Stomach smooth muscle (tissue), 2 donors: Measurements from ENCODE around the gene SRP54.
A peak's percentile ranks its signal among the peaks of the same experiment; 100 is the strongest.
"Not testable (repeated sequence)": the region's sequence is repeated elsewhere in the genome, so short reads cannot be mapped to it uniquely, and the experiment has no call there.

Experiments used
- H3K27ac ChIP-seq: one replicate; pipeline ENCODE4 v1.7.0; 2013; ENCODE audit warnings: mild to moderate bottlenecking, low read length, inconsistent platforms
- H3K27me3 ChIP-seq, 2 donors: one replicate each; pipeline ENCODE4 v1.7.0; 2013; ENCODE audit warnings: low read length in 2 of 2; ENCODE audit not compliant: insufficient read depth in 2 of 2, control insufficient read depth in 1 of 2
- H3K36me3 ChIP-seq, 2 donors: one replicate each; pipeline ENCODE4 v1.7.0; 2013; ENCODE audit warnings: low read length in 2 of 2; ENCODE audit not compliant: control insufficient read depth in 2 of 2, insufficient read depth in 2 of 2
- H3K4me1 ChIP-seq: one replicate; pipeline ENCODE4 v1.7.0; 2013; ENCODE audit warnings: low read length; ENCODE audit not compliant: control insufficient read depth, insufficient read depth
- H3K4me3 ChIP-seq, 2 donors: one replicate each; pipeline ENCODE4 v1.7.0; 2013; ENCODE audit warnings: low read length in 2 of 2
- H3K9ac ChIP-seq, 2 donors: one replicate each; pipeline ENCODE4 v1.7.0; 2013; ENCODE audit warnings: low read length in 2 of 2, mild to moderate bottlenecking in 1 of 2
- H3K9me3 ChIP-seq, 2 donors: one replicate each; pipeline ENCODE4 v1.7.0; 2013; ENCODE audit warnings: low read length in 2 of 2; ENCODE audit not compliant: control insufficient read depth in 2 of 2
- donor health status: healthy.
- donor health status: Pancreatic carcinoma.

The SRP54 gene

GRCh38 chr14:35016568-35016967 is 33.8 kb downstream of the SRP54 start:
- Histone ChIP-seq H3K27ac (no peak overlapping the region), H3K9ac (no peak overlapping the region), H3K4me3 (no peak overlapping the region), H3K9me3 (no peaks in the 10 kb centered on the region), H3K27me3 (no peaks in the 10 kb centered on the region), H3K36me3 (peaks cover 24 to 28% of the 10 kb centered on the region in 2 donors), H3K4me1 (no peaks in the 10 kb centered on the region)

- no peaks in the 10 kb centered on the region for H3K27me3 ChIP-seq
- H3K4me3 ChIP-seq = no peak overlapping the region
- peaks cover 18 to 25% of the 10 kb centered on the region in 2 donors for H3K36me3 ChIP-seq
Observed at GRCh38 chr14:35020713-35021112, 37.9 kb downstream of the SRP54 start.

GRCh38 chr14:35028435-35028834 is 45.6 kb downstream of the SRP54 start:
- Histone ChIP-seq H3K27ac (no peak overlapping the region), H3K9me3 (no peaks in the 10 kb centered on the region), H3K27me3 (no peaks in the 10 kb centered on the region), H3K36me3 (peaks cover 20% of the 10 kb centered on the region in 2 donors), H3K4me1 (no peaks in the 10 kb centered on the region), H3K9ac (no peak overlapping the region), H3K4me3 (no peak overlapping the region)

More at GRCh38 chr14:35020713-35021112, 37.9 kb downstream of the SRP54 start:
- H3K4me1 ChIP-seq = no peaks in the 10 kb centered on the region
- no peaks in the 10 kb centered on the region for H3K9me3 ChIP-seq
- no peak overlapping the region for H3K9ac ChIP-seq
- H3K27ac ChIP-seq = no peak overlapping the region

- Histone ChIP-seq H3K9ac (no peak overlapping the region), H3K36me3 (peaks cover 14 to 17% of the 10 kb centered on the region in 2 donors), H3K9me3 (no peaks in the 10 kb centered on the region), H3K4me1 (no peaks in the 10 kb centered on the region), H3K27me3 (no peaks in the 10 kb centered on the region), H3K4me3 (no peak overlapping the region), H3K27ac (no peak overlapping the region)
Observed at GRCh38 chr14:35032562-35032961, 49.8 kb downstream of the SRP54 start.

- Histone ChIP-seq H3K9ac (no peak overlapping the region), H3K27ac (no peak overlapping the region), H3K4me1 (no peaks in the 10 kb centered on the region), H3K9me3 (no peaks in the 10 kb centered on the region), H3K27me3 (no peaks in the 10 kb centered on the region), H3K36me3 (peaks cover 9 to 10% of the 10 kb centered on the region in 2 donors), H3K4me3 (no peak overlapping the region)
Observed at GRCh38 chr14:35034440-35034833, 51.6 kb downstream of the SRP54 start.

- not testable (repeated sequence) for H3K9ac ChIP-seq, H3K27me3 ChIP-seq, H3K27ac ChIP-seq, H3K4me3 ChIP-seq, H3K9me3 ChIP-seq, H3K4me1 ChIP-seq
- H3K36me3 ChIP-seq = peaks cover 5 to 10% of the 10 kb centered on the region in 2 donors
Observed at GRCh38 chr14:35034944-35035554, 52.3 kb downstream of the SRP54 start.

GRCh38 chr14:35038312-35038711 is 55.5 kb downstream of the SRP54 start:
- not testable (repeated sequence) for H3K27ac ChIP-seq, H3K4me1 ChIP-seq, H3K9ac ChIP-seq, H3K4me3 ChIP-seq, H3K36me3 ChIP-seq, H3K9me3 ChIP-seq, H3K27me3 ChIP-seq

- Histone ChIP-seq H3K4me1 (peaks cover 7% of the 10 kb centered on the region), H3K27me3 (no peaks in the 10 kb centered on the region), H3K9me3 (no peaks in the 10 kb centered on the region), H3K9ac (no peak overlapping the region), H3K36me3 (no peaks in the 10 kb centered on the region), H3K4me3 (no peak overlapping the region), H3K27ac (no peak overlapping the region)
Observed at GRCh38 chr14:35042632-35043031, 59.8 kb downstream of the SRP54 start.

- Histone ChIP-seq H3K9ac (no peak overlapping the region), H3K36me3 (no peaks in the 10 kb centered on the region), H3K4me1 (peaks cover 7% of the 10 kb centered on the region), H3K27me3 (no peaks in the 10 kb centered on the region), H3K9me3 (no peaks in the 10 kb centered on the region), H3K27ac (no peak overlapping the region), H3K4me3 (no peak overlapping the region)
Observed at GRCh38 chr14:35043046-35043445, 60.3 kb downstream of the SRP54 start.

- peaks cover 7% of the 10 kb centered on the region for H3K4me1 ChIP-seq
- peak overlapping the region; percentile 94 for H3K27ac ChIP-seq
- no peaks in the 10 kb centered on the region for H3K9me3 ChIP-seq
- no peaks in the 10 kb centered on the region for H3K27me3 ChIP-seq
- H3K36me3 ChIP-seq = peaks cover 0 to 2% of the 10 kb centered on the region in 2 donors
- H3K9ac ChIP-seq = peak overlapping the region; percentile 93 to 96
- peak overlapping the region; percentile 80 to 90 for H3K4me3 ChIP-seq
Observed at GRCh38 chr14:35044939-35045797, 62.4 kb downstream of the SRP54 start.

- H3K27me3 ChIP-seq = no peaks in the 10 kb centered on the region
- H3K36me3 ChIP-seq = peaks cover 0 to 2% of the 10 kb centered on the region in 2 donors
- peak overlapping the region; percentile 94 for H3K27ac ChIP-seq
- peak overlapping the region; percentile 80 to 90 for H3K4me3 ChIP-seq
- H3K9me3 ChIP-seq = no peaks in the 10 kb centered on the region
- peak overlapping the region; percentile 93 to 96 for H3K9ac ChIP-seq
- H3K4me1 ChIP-seq = peaks cover 7% of the 10 kb centered on the region
Observed at GRCh38 chr14:35045798-35046047, 62.9 kb downstream of the SRP54 start.
